Testis (tissue), 2 donors: ENCODE data around the gene ARHGEF10L.

ENCODE experiments used
- POLR2A ChIP-seq: fragments of 450-650 bp; IDR thresholded peaks from one replicate; pipeline ENCODE4 v1.6.1; 2017; ENCODE audit warnings: antibody characterized with exemption, mild to moderate bottlenecking, moderate library complexity
- TF ChIP-seq, protein P1 (sequence below), 3 experiments: fragments of 450-650 bp in 2 of 3; fragments of 200-600 bp in 1 of 3; sonication (generic) in 1 of 3; IDR thresholded peaks; one replicate each; pipeline ENCODE4 v1.5.1; 2016 to 2019; ENCODE audit warnings: antibody characterized with exemption in 3 of 3, mild to moderate bottlenecking in 2 of 3, moderate library complexity in 1 of 3

DNA sequence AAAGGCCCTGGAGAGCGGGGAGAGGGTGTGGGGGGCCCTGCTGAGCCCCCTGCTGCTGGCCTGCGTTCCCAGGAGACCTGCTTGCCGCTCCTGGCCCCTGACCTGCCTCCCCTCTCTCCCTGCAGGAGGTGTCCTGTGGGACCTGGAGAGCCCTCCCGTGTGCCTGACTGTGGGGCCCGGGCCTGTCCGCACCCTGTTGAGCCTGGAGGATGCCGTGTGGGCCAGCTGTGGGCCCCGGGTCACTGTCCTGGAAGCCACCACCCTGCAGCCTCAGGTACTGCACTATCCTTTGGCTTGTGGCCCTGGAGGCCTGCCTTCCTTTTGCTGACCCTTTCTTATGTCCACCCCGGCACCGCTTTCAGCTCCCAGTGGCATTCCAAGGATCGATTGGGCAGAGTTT is 124.8 kb downstream of the ARHGEF10L start:
- TF ChIP-seq POLR2A: no peak
- TF ChIP-seq, protein P1, sequence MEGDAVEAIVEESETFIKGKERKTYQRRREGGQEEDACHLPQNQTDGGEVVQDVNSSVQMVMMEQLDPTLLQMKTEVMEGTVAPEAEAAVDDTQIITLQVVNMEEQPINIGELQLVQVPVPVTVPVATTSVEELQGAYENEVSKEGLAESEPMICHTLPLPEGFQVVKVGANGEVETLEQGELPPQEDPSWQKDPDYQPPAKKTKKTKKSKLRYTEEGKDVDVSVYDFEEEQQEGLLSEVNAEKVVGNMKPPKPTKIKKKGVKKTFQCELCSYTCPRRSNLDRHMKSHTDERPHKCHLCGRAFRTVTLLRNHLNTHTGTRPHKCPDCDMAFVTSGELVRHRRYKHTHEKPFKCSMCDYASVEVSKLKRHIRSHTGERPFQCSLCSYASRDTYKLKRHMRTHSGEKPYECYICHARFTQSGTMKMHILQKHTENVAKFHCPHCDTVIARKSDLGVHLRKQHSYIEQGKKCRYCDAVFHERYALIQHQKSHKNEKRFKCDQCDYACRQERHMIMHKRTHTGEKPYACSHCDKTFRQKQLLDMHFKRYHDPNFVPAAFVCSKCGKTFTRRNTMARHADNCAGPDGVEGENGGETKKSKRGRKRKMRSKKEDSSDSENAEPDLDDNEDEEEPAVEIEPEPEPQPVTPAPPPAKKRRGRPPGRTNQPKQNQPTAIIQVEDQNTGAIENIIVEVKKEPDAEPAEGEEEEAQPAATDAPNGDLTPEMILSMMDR (IDR thresholded peaks at IDR 0.05): no peak
